Esophagus muscularis mucosa (tissue), 4 donors: ENCODE measurements around the gene SMIM22. TPM values are rescaled to one million over a fixed set of nuclear protein-coding genes. Genes with fewer than 3 reads are reported as not detected.

Experiments
- DNase-seq: peaks from one replicate; pipeline ENCODE4 v3.0.0-alpha.2; 2017; ENCODE audit errors: extremely low spot score
- H3K27ac ChIP-seq, 4 donors: fragments of 200-600 bp; sonication (generic); replicated peaks in 1 of 4; 1 replicate in 3 of 4; 2 replicates in 1 of 4; pipeline ENCODE4 v1.5.1; 2016 to 2019; ENCODE audit warnings: mild to moderate bottlenecking in 1 of 4
- H3K27me3 ChIP-seq, 4 donors: fragments of 200-600 bp; sonication (generic); one replicate each; pipeline versions ENCODE4 v1.5.1 to v1.6.0; 2016 to 2019
- H3K36me3 ChIP-seq, 4 donors: fragments of 200-600 bp; sonication (generic); one replicate each; pipeline ENCODE4 v1.5.1; 2016 to 2019
- H3K4me1 ChIP-seq, 4 donors: fragments of 200-600 bp; sonication (generic); one replicate each; pipeline ENCODE4 v1.5.1; 2016 to 2019
- H3K4me3 ChIP-seq, 4 donors: fragments of 200-600 bp; sonication (generic); 1 replicate in 2 of 4; 2 replicates in 2 of 4; pipeline ENCODE4 v1.5.1; 2016 to 2019; ENCODE audit warnings: mild to moderate bottlenecking in 4 of 4, moderate library complexity in 1 of 4
- H3K9me3 ChIP-seq, 4 donors: fragments of 200-600 bp; sonication (generic); 1 replicate in 3 of 4; 2 replicates in 1 of 4; pipeline ENCODE4 v1.5.1; 2016 to 2019
- CTCF ChIP-seq, 3 experiments: fragments of 200-600 bp in 2 of 3; fragments of 450-650 bp in 1 of 3; sonication (generic) in 2 of 3; IDR thresholded peaks; one replicate each; pipeline ENCODE4 v1.5.1; 2017 to 2019; ENCODE audit warnings: antibody characterized with exemption in 3 of 3, mild to moderate bottlenecking in 2 of 3, moderate library complexity in 1 of 3
- EP300 ChIP-seq: sonication (generic); formaldehyde crosslinking; IDR thresholded peaks from one replicate; pipeline ENCODE4 v1.6.1; 2017; ENCODE audit warnings: antibody characterized with exemption
- POLR2A ChIP-seq: fragments of 450-650 bp; IDR thresholded peaks from one replicate; pipeline ENCODE4 v1.6.1; 2017; ENCODE audit warnings: antibody characterized with exemption, moderate library complexity, mild to moderate bottlenecking, low read depth
- POLR2AphosphoS5 ChIP-seq, 2 donors: sonication (generic); formaldehyde crosslinking; IDR thresholded peaks; one replicate each; pipeline ENCODE4 v1.6.1; 2017; ENCODE audit warnings: antibody characterized with exemption in 2 of 2
- WGBS: methylation state at CpG from one replicate; pipeline ENCODE4 v1.1.5; 2018; 5-methylcytosine and 5-hydroxymethylcytosine counted together
- intact Hi-C: fragments of 100-400 bp; cut with DNase I; formaldehyde crosslinking; loops from one replicate; pipeline ENCODE4 v1.15.1; 2023
- total RNA-seq, 4 donors: library from RNA; depleted of rRNA; stranded (reverse); fragments of >200 nt; gene quantifications; one replicate each; pipeline versions ENCODE4 v1.1.0 to v1.2.1, GENCODE V29; 2016

Gene SMIM22
- total RNA-seq, 4 donors from 2014 or later = not detected

DNA sequence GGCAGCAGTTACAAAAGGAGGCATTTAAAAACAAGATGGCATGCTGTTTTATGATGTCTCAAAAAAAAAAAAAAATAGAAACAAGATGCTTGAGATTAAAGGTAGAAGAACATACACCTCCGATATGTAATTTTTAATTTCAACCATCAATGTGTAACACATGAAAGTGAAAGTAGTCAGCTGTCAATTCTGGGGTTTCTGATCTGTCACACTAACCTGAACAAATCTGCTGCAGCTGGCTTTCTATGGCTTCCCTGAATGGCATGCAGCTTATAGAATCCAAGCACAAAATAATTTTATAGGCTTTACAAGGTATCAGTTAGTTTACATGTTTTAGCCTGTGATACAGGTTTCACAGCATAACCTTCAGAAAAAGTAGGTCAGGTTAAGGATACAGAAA lies 38.4 kb downstream of the SMIM22 start:
- intact Hi-C loops = no loop called here
- no peak overlapping the region for H3K27ac ChIP-seq
- no peaks in the 10 kb centered on the region for H3K27me3 ChIP-seq
- H3K4me3 ChIP-seq = no peak overlapping the region
- no peak for TF ChIP-seq POLR2A
- TF ChIP-seq POLR2AphosphoS5 (IDR thresholded peaks at IDR 0.05) = no peak
- no peak for TF ChIP-seq CTCF (IDR thresholded peaks at IDR 0.05)
- no peak for TF ChIP-seq EP300
- peaks cover 4 to 11% (median 9%) of the 10 kb centered on the region in 4 donors for H3K4me1 ChIP-seq
- H3K36me3 ChIP-seq = peaks cover 63 to 96% (median 88%) of the 10 kb centered on the region in 4 donors
- WGBS = 100% methylated on average over 1 of the region's 1 CpG
- DNase-seq = no peak
- no peaks in the 10 kb centered on the region for H3K9me3 ChIP-seq

DNA sequence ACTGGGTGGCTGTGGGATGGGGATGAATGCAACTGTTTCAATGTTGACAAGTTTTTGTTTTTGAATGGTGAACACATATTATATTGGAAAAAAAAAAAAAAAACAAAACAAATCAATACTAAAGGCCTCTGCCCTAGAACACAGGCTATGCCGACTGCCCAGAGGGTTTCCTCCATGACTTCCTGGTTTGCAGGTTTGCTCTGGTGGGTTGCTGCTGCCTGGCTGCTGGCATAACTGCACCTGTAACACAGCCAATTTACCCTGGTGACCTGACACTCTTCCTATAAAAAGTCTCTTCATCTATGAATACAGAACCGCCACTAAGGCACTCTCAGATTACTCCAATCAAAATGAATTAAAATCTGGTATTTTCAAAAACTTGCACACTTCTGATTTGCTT lies 41.6 kb downstream of the SMIM22 start:
- H3K4me1 ChIP-seq = peaks cover 0 to 10% (median 6%) of the 10 kb centered on the region in 4 donors
- DNase-seq = no peak
- TF ChIP-seq POLR2AphosphoS5 (IDR thresholded peaks at IDR 0.05) (no peak), POLR2A (no peak), CTCF (IDR thresholded peaks at IDR 0.05) (no peak), EP300 (no peak)
- no peaks in the 10 kb centered on the region for H3K9me3 ChIP-seq
- no peaks in the 10 kb centered on the region for H3K27me3 ChIP-seq
- WGBS = 92% methylated on average over 2 of the region's 2 CpGs
- peaks cover 62 to 96% (median 87%) of the 10 kb centered on the region in 4 donors for H3K36me3 ChIP-seq
- intact Hi-C loops = no loop called here
- H3K27ac ChIP-seq = no peak overlapping the region
- H3K4me3 ChIP-seq = no peak overlapping the region

DNA sequence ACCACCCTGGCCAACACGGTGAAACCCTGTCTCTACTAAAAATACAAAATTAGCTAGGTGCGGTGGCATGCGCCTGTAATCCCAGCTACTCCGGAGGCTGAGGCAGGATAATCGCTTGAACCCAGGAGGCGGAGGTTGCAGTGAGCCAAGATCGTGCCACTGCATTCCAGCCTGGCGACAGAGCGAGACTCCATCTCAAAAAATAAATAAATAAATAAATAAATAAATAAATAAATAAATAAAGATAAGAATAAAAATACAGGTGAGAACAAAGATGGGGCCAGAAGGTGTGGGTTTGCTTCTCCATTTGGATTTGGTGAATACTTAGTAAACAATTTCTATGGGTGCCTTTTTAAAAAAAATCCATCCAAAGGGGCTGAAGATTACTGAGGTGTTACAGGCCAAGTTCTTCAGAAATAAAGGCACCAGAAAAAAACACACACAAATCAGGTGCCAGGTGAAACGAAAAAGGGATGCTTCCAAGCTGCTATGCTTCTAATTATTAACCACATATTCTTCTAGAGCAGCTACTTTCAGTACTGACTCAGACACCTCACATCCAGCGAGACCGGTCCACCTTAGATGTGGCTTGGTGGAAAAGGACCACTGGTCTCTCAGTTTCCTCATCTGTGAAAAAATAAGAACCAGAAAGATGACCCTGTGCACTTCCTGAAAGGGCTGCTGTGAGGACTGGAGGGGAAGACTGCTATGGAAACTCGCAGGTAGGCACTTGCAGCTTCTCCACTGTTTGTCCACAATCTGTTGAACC lies 42.7 kb downstream of the SMIM22 start:
- TF ChIP-seq EP300 (no peak), POLR2A (no peak), CTCF (IDR thresholded peaks at IDR 0.05) (no peak), POLR2AphosphoS5 (IDR thresholded peaks at IDR 0.05) (no peak)
- Histone ChIP-seq H3K36me3 (peaks cover 63 to 96% (median 88%) of the 10 kb centered on the region in 4 donors), H3K27ac (no peak overlapping the region), H3K9me3 (no peaks in the 10 kb centered on the region), H3K4me3 (no peak overlapping the region), H3K27me3 (no peaks in the 10 kb centered on the region), H3K4me1 (peaks cover 0 to 10% (median 6%) of the 10 kb centered on the region in 4 donors)
- intact Hi-C loops = no loop called here
- no peak for DNase-seq
- 91% methylated on average over 13 of the region's 13 CpGs for WGBS

DNA sequence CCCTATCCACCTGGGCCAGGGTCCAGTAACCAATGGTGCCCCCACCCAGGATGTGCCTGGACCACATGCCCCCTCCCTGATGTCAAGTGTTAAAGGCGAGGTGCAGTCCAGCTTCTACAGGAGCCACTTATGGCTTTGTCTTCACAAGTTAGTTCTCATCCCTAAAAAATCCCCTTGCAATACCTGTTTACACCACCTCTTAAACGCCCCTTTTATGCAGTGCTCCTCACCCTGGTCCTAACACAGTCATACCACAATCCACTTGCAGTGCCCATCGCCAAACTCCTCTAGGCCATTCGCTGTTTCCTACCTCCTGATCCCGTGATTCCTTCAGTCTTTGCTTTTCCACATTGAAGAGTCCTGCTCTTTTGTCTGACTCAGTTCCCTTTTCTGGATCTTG lies 44.8 kb downstream of the SMIM22 start:
- 91% methylated on average over 4 of the region's 5 CpGs for WGBS
- Histone ChIP-seq H3K36me3 (peaks cover 81 to 99% (median 97%) of the 10 kb centered on the region in 4 donors), H3K27me3 (no peaks in the 10 kb centered on the region), H3K4me3 (no peak overlapping the region), H3K9me3 (no peaks in the 10 kb centered on the region), H3K27ac (no peak overlapping the region), H3K4me1 (peaks cover 0 to 6% (median 3%) of the 10 kb centered on the region in 4 donors)
- DNase-seq = no peak
- TF ChIP-seq CTCF (IDR thresholded peaks at IDR 0.05) (no peak), POLR2A (no peak), POLR2AphosphoS5 (IDR thresholded peaks at IDR 0.05) (no peak), EP300 (no peak)
- intact Hi-C loops = no loop called here
